CD4-positive, alpha-beta T cell treated with Interferon gamma for 1 hour (primary cell): ENCODE measurements around the gene CLDN20.
A peak's percentile ranks its signal among the peaks of the same experiment; 100 is the strongest.
"Not testable (repeated sequence)": the region's sequence is repeated elsewhere in the genome, so short reads cannot be mapped to it uniquely, and the experiment has no call there.

Experiments used
- DNase-seq: peaks from one replicate; pipeline ENCODE4 v3.0.0-alpha.2; 2020

The CLDN20 gene

DNA sequence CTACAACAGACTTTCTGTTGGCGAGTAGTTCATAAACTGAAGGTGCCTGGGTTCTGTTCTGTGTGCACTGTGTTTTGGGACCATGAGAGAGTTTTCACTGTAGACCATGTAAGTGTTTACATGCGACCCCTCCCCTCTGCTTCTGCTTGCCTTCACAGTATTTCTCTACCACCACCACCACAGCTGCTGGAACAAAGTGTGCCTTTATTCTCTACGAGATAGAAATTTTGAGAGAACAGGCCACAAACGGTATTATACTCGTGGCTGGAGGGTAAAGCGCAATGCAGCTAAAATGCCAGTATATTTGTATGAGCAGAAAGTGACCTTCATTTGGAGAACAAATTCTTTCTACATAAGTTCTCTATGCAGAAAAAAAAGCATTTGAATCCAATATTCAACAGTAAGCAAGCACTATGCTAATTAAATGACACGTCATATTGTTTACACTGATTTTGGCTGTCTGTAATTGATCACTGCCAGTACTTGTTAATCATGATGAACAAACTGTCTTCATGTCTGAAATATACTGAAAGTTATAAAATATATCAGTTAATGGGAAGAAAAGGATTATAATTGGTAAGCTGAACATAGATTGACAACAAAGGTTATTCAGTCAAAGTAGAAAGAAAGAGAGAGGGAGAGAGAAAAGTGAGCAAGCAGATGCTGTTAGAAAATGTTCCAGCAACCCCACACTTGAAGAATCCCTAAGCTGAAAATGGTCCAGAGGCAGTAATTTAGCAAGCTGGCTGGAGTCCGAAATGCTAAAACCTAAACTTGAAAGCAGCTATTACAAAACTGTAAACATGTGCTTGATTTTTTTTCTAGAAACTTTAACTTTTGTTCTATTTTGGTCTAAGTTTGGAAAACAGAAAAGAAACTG, 8.8 kb downstream of the CLDN20 start:
- no peak for DNase-seq

- DNase-seq: no peak
Observed at GRCh38 chr6:155273431-155273830, 9.6 kb downstream of the CLDN20 start.

DNA sequence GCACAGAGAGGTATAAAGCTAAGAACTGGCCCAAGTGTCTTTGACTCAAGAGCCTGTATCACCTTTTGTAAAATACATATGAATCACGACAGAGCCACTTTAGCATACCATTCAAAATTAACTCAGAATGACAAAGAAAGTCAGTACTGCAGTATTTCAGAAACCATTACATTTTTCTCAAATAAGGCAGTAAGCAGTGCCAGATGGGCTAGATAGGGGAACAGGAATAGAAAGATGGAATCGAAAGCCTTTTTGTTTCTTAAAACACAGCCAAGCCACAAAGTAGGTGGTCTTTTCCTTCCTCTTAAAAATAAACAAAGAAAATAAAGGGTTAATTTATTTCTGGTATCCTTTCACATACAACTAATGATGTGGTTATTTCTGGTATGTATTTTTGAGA, 10.3 kb downstream of the CLDN20 start:
- no peak for DNase-seq

DNA sequence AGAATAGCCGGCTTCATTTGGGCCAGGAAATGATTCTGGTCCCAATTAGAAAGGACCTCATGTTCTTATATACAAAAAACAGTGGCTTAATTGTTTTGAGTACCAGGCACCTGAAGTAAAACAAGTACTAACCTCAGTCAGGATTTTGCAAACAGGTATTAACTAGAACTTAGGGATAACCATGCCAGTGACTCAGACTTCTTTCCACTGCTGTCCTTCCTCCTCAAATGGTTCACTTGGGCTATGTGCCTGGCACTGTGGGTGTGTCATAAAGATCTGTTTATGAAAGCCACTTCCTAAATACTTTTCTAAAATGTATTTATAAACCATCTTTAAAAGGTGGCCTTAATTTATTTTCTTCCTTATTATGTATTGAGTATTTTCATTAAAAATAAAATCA, 10.7 kb downstream of the CLDN20 start:
- DNase-seq: no peak

DNA sequence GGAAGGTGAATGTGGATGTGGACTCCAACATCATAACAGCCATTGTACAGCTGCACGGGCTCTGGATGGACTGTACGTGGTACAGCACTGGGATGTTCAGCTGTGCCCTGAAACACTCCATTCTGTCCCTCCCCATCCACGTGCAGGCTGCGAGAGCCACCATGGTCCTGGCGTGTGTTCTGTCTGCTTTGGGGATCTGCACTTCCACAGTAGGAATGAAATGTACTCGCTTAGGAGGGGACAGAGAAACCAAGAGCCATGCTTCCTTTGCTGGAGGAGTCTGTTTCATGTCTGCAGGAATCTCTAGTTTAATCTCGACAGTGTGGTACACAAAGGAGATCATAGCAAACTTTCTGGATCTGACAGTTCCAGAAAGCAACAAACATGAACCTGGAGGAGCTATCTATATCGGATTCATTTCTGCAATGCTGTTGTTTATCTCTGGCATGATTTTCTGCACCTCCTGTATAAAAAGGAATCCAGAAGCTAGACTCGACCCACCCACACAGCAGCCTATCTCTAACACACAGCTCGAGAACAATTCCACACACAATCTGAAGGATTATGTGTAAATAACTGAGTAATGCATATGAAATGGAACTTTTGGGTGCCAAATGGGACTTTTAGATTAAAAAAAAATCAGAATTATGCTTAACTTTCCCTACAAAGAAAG, 12.1 kb downstream of the CLDN20 start:
- no peak for DNase-seq

- DNase-seq: no peak
Observed at GRCh38 chr6:155276638-155277037, 12.8 kb downstream of the CLDN20 start.

DNA sequence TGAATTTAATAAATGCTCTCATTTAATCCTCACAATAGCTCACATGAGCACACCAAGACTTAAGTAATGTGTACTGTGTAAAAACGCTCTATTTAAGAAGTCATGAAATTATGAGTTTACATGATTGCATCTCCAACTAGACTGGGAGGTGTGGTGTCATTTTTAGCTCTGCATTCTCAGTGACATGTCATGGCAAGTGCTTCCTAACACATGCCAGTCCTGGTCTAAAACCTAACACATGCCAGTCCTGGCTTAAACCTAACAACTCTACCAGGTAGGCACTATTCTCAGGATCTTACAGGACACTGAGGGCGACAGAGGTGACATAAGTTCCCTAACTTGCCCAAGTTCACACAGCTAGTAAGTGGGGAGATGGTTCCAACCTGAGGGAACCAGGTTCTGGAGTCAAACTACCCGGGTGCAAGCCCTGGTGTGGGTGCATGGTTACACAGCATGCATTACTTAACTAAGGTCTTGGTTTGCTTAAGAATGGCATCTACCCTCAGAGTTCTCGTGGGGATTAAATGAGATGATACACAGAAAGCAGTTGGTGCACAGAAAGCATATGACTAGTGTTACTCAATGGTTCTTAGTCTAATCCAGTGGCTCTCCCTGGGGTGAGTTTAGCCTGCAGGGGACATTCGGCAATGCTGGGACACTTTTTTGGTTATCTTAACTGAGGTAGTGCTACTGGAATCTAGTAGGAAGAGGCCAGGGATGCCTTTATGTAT, 14.7 kb downstream of the CLDN20 start:
- DNase-seq: no peak

- no peak for DNase-seq
Observed at GRCh38 chr6:155284775-155285174, 21.0 kb downstream of the CLDN20 start.

- DNase-seq: no peak
Observed at GRCh38 chr6:155287762-155288161, 23.9 kb downstream of the CLDN20 start.

GRCh38 chr6:155290491-155290890, 26.7 kb downstream of the CLDN20 start:
- no peak for DNase-seq

DNA sequence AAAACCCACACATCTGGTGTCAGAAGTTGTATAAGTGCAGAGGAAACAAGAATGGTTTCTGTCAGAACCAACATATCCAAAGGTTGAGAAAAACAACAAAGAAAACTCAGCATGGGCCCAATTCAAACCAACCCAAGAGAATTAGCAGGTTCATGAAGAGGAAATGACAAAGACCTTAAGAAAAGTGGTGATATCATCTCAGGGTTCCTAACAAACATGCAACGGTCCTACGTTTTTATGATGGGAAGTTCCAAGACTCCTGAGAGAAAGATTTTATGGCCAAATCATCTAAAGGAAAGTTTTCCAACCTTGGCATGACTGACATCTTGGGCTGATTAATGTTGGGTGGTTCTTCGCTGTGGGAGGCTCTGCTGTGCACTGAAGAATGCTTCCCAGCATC, 27.5 kb downstream of the CLDN20 start:
- DNase-seq: no peak

DNA sequence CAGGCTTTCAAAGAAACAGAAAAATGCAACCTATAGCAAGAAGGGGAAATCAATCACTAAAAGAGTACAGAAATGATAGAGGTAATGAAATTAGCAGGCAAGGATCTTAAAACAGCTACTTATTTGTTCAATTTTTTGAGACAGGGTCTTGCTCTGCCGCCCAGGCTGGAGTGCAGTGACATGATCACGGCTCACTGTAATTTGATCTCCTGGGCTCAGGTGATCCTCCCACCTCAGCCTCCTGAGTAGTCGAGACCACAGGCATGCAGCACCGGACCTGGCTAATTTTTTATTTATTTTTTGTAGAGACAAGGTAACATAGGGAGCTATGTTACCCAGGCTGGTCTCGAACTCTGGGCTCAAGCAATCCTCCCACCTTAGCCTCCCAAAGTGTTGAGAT, 28.9 kb downstream of the CLDN20 start:
- no peak for DNase-seq

DNA sequence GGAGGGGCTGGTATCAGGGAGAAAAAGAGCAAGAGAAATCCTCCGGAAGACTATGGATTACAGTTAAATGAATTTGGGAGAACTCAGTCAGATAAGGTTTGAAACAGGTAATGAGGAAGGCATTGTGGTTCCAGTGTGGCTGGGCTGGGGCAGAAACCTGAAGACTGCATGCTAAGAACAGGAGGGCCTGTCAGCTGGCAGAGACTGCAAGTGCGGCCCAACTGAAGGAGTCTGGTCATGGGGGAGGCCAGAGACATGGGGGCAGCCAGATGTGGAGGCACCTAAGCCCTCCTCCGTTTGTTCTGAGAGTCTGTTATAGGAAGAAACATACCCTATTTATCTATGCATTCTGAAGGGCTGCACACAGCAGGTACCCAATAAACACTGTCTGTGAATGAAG, 33.9 kb downstream of the CLDN20 start:
- DNase-seq: no peak

GRCh38 chr6:155301867-155302266, 38.1 kb downstream of the CLDN20 start:
- no peak for DNase-seq

DNA sequence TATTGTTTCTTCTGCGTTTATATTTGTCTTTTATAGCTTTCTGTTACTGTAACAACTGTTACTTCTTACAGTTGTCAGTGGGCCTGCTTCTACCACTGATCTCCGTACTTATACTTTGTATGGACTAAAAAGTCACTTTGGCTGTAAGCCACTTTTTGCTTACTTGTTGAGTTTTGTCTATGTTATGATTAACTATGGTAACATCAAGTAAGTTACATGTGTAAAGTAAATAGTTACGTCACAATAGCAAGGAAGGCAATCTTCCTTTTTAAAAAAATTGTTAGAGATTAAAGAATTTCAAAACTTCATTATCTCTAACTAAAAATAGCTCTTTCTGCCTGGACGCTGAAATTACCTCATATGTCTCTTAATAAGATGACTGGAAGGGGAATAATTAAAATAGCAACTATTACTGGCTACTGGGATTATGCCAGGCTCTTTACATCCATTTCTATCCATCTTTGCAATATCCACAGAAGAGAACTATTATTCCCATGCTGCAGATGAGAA, 39.6 kb downstream of the CLDN20 start:
- no peak for DNase-seq

- no peak for DNase-seq
Observed at GRCh38 chr6:155306958-155307357, 43.1 kb downstream of the CLDN20 start.

DNA sequence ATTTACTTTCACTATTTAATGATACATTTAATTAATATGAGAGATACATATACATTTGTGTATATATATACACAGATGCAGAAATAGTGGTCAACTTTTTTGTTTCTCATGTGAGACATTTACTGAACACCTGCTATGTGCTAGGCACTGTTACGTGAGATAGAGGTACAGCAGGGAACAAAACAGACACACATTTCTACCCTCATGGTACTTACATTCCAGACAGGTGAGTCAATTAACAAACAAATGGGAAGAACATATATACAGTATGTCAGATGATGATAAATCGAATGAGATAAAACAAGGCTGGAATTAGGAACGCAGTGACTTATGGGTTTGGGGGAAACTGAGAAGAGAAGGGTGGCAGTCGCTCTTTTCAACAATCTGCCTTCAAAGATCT, 45.3 kb downstream of the CLDN20 start:
- DNase-seq: no peak

- DNase-seq: no peak
Observed at GRCh38 chr6:155310596-155310995, 46.8 kb downstream of the CLDN20 start.

GRCh38 chr6:155311086-155311485, 47.3 kb downstream of the CLDN20 start:
- DNase-seq: no peak

GRCh38 chr6:155311583-155311982, 47.8 kb downstream of the CLDN20 start:
- DNase-seq: no peak

DNA sequence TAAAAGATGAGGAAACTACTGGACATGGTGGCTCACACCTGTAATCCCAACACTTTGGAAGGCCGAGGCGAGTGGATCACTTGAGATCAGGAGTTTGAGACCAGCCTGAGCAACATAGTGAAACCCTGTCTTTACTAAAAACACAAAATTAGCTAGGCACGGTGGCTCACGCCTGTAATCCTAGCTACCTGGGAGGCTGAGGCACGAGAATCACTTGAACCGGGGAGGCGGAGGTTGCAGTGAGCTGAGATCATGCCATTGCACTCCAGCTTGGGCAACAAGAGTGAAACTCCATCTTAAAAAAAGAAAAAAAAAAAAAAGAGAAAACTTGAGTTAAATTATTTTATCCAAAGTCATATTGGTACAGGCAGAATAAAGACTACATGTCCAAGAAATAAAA, 49.1 kb downstream of the CLDN20 start:
- not testable (repeated sequence) for DNase-seq

DNA sequence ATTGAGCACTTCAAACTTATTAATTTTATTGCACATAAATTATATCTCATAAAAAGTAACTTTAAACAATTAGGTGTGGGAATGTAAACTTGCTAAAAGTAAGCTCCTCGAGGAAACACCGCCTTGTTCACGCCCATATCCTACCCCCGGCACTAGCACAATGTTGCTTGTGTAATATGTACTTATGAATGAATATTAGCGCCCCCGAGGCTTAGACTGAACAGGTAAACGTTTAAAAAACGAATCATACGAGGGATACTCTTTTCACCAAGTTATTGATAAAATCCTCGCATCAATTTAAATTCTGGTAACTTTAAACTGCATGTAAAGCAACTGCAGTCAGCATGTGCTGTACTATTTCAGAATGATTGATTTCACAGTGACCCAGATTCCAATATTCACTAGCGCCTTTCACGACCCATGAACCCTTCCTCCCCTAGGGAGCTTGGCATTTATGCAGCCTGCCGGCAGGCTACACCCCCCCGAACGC, 49.8 kb downstream of the CLDN20 start:
- no peak for DNase-seq

DNA sequence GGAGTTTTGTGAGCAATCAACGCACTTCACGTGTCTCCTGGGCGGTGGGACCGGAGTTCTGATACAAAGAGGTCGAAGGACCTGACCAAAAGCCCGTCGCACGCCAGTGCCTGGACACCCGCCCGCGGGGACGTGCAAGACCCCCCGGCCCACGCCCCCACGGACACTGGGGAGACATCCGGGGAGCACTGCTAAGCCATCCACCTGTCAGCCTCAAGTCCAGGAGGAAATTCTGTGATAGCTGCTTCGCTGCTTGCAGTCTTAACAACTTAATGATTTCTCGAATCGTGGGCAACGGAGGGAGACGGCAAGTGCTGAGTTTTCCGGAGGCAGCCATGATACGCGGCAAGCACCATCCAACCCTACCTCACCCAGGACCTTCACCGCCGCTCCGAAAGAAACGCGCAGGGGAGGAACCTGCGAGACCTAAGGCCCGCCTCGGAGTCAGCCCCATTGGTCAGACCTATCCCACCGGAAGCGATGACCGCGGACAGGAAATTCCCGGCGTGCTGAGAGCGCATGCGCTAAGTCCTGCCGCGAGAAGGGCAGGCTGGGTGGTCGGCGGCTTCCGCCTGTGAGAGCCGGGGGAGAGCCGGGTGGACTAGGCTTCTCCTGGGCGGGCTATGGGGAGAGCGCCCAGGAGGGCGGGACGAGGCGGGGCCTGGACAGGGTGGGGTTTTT, 50.4 kb downstream of the CLDN20 start, which contains the start of gene TFB1M:
TSS of gene TFB1M (minus strand) at position 393 of the 681 bp plus-strand sequence. CDS start at position 337, 56 bp downstream.
- peak; percentile 98 for DNase-seq
